NCI-H1694 treated with DMSO at 0.1 percent for 48 hours (cell line): ENCODE data around the gene NISCH.
A peak's percentile ranks its signal among the peaks of the same experiment; 100 is the strongest.

Experiments used
- DNase-seq: peaks from one replicate; lab custom pipeline; 2025; lab: John Stamatoyannopoulos, UW

Gene NISCH

DNA sequence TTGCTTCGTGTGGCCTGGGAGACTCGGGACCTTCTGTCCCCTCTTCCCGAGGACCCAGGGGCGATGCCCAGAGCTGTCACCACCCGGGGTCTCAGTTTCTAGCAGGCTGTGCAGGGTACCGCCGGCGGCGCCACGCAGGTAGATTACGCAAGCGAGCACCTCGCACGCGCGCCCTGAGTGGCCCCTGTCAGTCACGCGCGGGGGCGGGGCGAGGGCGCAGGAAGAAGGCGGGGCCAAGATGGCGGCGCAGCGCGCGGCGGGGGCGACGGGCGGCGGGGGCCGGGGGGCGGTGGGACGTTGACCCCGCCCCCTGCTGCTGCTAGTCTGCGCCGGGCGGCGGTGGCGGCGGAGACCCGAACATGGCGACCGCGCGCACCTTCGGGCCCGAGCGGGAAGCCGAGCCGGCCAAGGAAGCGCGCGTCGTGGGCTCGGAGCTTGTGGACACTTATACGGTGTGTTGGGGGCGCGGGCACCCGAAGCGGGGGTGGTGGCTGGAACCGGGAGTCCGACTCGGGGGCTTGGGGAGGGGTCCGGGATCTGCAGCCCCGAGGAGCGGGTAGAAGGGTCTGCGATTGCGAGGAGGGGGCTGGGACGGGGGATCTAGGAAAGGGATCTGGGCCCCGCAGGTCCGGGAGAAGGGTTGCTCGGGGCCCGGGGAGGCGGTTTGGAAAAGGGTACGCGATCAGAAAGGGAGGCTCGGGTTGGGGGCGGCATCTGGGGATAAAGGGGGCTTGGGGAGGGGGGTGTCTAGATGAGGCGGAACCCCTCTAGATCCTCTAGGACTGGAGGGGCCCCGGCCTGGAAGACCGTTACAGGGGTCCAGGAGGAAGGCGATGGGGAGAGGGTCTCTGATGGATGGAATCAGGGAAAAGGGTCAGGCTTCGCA lies at the start of gene NISCH:
Gene NISCH (plus strand): TSS at position 322 of the 886 bp plus-strand sequence. CDS start 38 bp downstream, at position 360.
- peak; percentile 37 for DNase-seq

DNA sequence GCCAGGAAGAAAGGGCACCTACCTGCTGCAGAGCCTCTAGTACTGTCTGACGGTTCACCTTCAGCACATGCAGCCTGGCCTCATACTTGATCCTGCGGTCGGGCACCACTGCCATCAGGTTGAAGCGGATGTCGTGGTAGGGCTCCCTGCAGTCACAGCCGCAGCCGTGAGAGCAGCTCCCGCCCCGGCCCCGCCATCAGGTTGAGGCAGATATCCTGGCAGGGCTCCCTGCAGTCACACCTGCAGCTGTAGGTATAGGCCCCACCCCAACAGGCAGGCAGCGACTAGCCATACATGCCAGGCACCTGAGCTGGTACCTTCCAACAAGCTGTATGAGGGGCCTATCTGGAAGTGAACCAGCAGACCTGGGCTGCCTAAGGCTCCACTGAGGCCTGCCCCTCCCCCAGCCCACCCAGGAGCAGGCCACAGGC lies 49.2 kb upstream of the NISCH start:
- DNase-seq, result no peak

- DNase-seq, result no peak
Measured at GRCh38 chr3:52406791-52407510, 48.5 kb upstream of the NISCH start.

GRCh38 chr3:52407779-52408178 lies 47.6 kb upstream of the NISCH start:
- DNase-seq, result no peak

GRCh38 chr3:52408466-52408865 lies 46.9 kb upstream of the NISCH start:
- DNase-seq, result no peak

DNA sequence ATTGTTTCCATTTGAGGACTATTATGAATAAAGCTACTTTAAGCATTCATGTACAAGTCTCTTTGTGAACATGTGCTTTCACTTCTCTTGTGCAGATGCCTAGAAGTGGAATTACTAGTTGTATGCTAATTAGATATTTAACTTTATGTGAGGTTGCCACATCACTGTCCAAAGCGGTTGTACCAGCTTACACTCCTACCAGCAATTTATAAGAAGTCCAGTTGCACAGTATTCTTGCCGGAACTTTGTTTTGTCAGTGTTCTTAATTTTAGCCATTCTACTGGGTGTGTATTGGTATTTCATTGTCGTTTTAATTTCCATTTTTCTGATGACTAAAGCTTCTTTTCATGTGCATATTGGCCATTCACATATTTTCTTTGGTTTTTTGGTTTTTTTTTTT lies 39.6 kb upstream of the NISCH start:
- no peak for DNase-seq

DNA sequence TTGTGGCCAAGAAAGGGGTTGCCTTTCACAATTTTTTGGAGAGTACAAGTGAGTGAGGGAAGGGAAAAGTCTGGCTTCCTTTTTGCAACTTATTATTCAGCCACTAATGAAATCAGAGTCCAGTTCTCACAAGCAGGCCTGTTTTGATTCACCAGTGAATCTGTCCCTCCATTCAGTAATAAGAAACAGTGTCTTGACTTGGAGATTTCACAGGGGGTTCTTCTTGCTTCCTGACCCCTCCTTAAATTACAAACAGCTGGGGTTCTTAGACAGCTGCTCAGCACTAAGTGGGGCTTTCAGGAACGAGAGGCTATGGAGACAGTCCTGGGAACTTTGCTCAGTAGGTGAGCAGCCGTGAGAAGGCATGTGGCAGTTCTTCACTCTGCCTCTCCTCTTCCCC lies 35.0 kb upstream of the NISCH start:
- DNase-seq, result no peak

DNA sequence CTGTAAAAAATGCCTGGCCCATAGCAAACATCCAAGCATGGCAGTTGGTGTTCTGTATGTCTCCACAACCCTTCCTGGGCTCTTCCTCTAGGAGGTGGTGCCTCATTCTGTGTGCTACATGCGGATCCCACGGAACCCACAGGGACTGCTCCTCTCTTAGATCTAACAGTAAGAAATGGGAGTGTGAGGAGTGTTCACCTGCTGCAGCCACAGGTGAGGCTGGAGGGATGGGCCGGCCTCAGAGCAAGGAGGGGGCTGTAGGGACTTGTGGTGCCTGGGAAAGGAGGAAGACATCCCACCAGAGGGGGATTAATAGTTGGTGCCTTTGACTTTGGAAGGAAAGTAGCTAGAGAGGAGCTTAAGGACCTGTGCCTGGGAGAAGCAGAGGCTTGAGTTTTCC lies 32.7 kb upstream of the NISCH start:
- DNase-seq, result no peak

DNA sequence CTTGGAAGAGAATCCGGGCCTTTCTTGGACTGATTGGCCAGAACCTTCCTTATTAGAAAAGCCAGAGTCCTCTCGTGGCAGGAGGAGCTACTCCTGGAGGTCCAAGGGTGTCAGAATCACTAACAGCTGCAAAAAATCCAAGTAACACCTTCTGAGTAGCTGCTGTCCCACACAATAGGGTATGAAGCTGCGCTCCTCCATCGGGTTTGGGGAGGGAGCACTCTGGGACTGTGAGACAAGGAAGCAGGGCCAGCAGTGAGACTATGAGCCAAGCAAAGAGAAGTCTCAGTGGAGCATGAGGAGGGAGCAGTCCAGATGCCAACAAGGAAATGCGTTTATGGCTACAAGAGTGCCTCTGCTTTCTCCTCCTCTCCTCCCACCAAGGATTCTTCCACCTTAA lies 32.2 kb upstream of the NISCH start:
- no peak for DNase-seq

- peak; percentile 49 for DNase-seq
Measured at GRCh38 chr3:52428151-52429005, 27.0 kb upstream of the NISCH start.

- no peak for DNase-seq
Measured at GRCh38 chr3:52429031-52429430, 26.4 kb upstream of the NISCH start.

GRCh38 chr3:52429779-52430415 lies 25.5 kb upstream of the NISCH start:
- DNase-seq, result no peak

DNA sequence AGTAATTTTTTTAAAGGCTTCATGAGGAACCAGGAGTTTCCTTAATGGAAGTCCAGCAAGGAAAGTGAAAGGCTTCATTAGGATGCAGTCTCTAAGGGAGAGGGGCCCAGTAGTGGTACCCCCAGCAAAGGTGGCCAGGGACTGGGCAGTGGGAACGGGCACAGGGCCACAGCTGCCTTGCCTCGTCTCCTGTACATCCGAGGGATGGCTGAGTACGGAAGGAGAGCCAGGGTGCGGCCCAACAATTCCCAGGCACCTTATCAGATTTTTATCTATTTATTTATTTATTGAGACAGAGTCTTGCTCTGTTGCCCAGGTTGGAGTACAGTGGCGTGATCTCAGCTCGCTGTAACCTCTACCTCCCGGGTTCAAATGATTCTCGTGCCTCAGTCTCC lies 25.0 kb upstream of the NISCH start:
- DNase-seq, result no peak

- no peak for DNase-seq
Measured at GRCh38 chr3:52431459-52432223, 23.8 kb upstream of the NISCH start.

DNA sequence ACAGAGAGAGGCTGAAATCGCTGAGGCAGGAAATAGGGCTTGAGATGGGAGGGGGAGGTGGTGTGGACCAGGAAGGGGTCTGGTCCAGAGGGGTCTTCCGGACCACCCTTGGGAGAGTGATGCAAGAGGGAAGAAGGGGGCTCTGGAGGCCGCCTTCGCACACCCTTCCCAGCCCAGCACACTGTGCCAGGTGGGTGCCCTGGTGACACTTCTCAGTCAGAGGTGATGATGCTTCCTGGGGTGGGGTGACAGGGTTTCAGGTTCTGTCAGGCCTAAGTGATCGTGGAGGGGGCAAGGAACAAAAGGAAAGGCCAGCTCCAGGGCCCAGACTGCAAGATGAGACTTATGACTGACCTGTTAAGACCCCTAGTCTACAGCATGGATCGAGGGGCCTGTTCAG lies 23.2 kb upstream of the NISCH start:
- no peak for DNase-seq

GRCh38 chr3:52432691-52433141 lies 22.7 kb upstream of the NISCH start:
- DNase-seq, result no peak

DNA sequence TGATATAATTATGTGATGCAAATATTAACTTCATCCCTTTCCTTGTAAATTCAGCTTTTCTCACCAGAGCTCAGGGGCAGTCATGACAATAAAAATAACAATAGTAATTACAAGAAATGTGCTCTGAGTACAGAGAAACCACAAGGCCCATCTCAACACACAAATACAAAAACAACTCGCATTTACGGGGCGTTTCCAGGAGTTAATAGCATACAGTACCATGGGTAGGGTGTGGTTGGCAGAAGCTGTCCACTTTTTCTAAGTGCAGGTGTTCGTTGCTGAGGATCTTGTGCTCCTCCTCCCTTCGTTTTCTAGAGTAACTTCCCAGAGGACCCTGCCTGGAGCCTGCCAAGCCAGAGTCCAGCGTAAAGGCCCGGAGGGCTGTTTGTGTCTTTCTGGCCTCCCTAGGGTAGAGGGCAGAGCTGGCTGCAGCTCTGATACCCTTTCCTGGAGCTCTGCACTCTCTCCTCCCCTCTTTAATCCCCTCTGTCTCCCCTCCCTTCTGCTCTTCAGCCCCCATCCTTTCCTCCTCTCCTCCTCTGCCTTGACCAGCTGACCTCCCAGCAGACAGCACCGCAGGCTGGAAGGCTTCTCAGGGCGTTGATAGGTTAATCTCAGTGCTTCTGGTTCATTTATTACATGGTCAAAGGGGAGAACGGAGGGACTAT lies 21.9 kb upstream of the NISCH start:
- no peak for DNase-seq

GRCh38 chr3:52433996-52434479 lies 21.4 kb upstream of the NISCH start:
- DNase-seq, result no peak

DNA sequence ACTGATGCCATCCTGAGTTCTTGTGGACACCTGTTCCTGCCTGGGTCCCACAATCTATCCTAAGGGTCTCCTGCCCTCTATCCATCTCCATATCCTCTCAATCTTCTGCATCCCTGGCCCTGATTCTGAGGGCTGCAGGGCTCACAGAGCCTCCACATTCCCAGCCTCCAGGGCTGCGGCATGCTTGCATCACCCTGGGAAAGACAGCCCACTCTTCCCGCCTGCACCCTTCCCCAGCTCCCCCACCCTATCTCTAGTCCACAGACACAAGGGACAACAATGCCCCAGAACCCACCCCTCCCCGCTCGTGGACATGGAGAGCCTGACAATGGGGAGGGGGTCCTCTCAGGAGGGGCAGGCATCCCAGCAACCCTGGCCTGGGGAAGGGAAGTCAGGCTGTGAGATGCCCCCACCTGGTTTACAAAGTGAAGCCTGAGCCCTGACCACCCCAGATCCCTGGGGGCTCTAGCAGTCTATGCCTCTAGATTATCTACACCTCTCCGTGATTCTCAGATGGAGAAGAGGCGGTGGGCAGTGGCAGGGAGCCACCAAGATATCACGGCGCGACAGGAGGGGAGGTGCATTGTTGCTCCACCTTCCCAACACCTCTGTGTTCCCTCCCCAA lies 20.8 kb upstream of the NISCH start:
- DNase-seq, result no peak
